ENCODE results near the gene CSNK1A1. TPM values are rescaled to one million over a fixed set of nuclear protein-coding genes. Genes with fewer than 3 reads are reported as not detected.
A peak's percentile ranks its signal among the peaks of the same experiment; 100 is the strongest.

The CSNK1A1 gene
- total and polyA plus RNA-seq, 2 donors from 2014 or later = 63.9 to 221 TPM

DNA sequence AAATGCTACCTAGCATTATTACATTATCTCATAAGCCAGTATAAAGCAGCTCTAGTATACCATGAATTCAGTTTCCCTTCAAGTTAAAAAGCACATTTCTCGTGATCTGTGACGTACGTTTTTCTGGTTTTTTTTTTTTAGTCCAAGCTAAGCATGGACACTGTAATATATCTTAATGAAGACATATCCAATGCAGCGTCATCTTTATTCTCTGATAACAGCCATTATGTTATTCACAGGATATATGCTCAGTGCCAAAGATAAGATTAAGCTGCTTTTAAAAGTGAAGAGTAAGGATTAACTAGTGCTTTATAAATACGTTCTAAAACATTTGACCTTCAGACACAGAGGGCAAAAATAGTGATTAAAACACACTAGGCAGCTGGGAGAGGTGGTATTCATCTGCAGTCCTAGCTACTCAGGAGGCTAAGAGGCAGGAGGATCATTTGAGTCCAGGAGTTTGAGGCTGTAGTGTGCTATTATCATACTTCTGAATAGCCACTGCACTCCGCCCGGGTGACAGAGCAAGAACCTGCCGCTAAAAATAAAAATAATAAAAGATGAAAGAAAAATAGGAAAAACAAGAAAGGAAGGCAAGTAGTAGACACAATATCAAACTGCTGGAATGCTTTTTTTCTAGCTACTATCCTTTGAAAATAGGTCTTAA lies 7.7 kb downstream of the CSNK1A1 start:
- Histone ChIP-seq H3K27ac (ENCODE audit: low read depth in 2 of 2, low read length in 2 of 2) (no peak overlapping the region), H3K9me3 (ENCODE audit: control insufficient read depth in 2 of 3, insufficient read depth in 1 of 3, low read length in 3 of 3) (no peaks in the 10 kb centered on the region), H3K36me3 (ENCODE audit: control insufficient read depth in 2 of 3, insufficient read depth in 3 of 3, low read length in 3 of 3) (peaks cover 5 to 19% (median 12%) of the 10 kb centered on the region in 3 donors), H3K4me3 (ENCODE audit: low read length in 3 of 3) (no peak overlapping the region), H3K4me1 (ENCODE audit: control insufficient read depth in 2 of 3, insufficient read depth in 2 of 3, low read depth in 1 of 3, low read length in 3 of 3) (peaks cover 0 to 24% (median 18%) of the 10 kb centered on the region in 3 donors), H3K9ac (ENCODE audit: low read length in 3 of 3) (no peak overlapping the region), H3K27me3 (ENCODE audit: control insufficient read depth, insufficient read depth, low read length) (no peaks in the 10 kb centered on the region)
- TF ChIP-seq, protein P1, sequence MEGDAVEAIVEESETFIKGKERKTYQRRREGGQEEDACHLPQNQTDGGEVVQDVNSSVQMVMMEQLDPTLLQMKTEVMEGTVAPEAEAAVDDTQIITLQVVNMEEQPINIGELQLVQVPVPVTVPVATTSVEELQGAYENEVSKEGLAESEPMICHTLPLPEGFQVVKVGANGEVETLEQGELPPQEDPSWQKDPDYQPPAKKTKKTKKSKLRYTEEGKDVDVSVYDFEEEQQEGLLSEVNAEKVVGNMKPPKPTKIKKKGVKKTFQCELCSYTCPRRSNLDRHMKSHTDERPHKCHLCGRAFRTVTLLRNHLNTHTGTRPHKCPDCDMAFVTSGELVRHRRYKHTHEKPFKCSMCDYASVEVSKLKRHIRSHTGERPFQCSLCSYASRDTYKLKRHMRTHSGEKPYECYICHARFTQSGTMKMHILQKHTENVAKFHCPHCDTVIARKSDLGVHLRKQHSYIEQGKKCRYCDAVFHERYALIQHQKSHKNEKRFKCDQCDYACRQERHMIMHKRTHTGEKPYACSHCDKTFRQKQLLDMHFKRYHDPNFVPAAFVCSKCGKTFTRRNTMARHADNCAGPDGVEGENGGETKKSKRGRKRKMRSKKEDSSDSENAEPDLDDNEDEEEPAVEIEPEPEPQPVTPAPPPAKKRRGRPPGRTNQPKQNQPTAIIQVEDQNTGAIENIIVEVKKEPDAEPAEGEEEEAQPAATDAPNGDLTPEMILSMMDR (IDR thresholded peaks at IDR 0.05; ENCODE audit: borderline replicate concordance, extremely low read depth, insufficient read depth) = no peak
- DNase-seq (no peak), FAIRE-seq (no peak)
- intact Hi-C loops (cut with DNase I) = no loop called here

GRCh38 chr5:149541893-149542292 lies 9.3 kb downstream of the CSNK1A1 start:
- Histone ChIP-seq H3K27ac (ENCODE audit: low read depth in 2 of 2, low read length in 2 of 2) (no peak overlapping the region), H3K4me1 (ENCODE audit: control insufficient read depth in 2 of 3, insufficient read depth in 2 of 3, low read depth in 1 of 3, low read length in 3 of 3) (peaks cover 0 to 18% (median 12%) of the 10 kb centered on the region in 3 donors), H3K27me3 (ENCODE audit: control insufficient read depth, insufficient read depth, low read length) (no peaks in the 10 kb centered on the region), H3K9me3 (ENCODE audit: control insufficient read depth in 2 of 3, insufficient read depth in 1 of 3, low read length in 3 of 3) (no peaks in the 10 kb centered on the region), H3K36me3 (ENCODE audit: control insufficient read depth in 2 of 3, insufficient read depth in 3 of 3, low read length in 3 of 3) (peaks cover 7 to 22% (median 11%) of the 10 kb centered on the region in 3 donors), H3K9ac (ENCODE audit: low read length in 3 of 3) (no peak overlapping the region), H3K4me3 (ENCODE audit: low read length in 3 of 3) (no peak overlapping the region)
- DNase-seq = no peak
- TF ChIP-seq, protein P1 (IDR thresholded peaks at IDR 0.05; ENCODE audit: borderline replicate concordance, extremely low read depth, insufficient read depth) = no peak
- FAIRE-seq = no peak
- intact Hi-C loops (cut with DNase I) = no loop called here

- H3K9ac ChIP-seq (ENCODE audit: low read length in 3 of 3) = no peak overlapping the region
- no peak overlapping the region for H3K27ac ChIP-seq (ENCODE audit: low read depth in 2 of 2, low read length in 2 of 2)
- DNase-seq = no peak
- peaks cover 5 to 21% (median 7%) of the 10 kb centered on the region in 3 donors for H3K36me3 ChIP-seq (ENCODE audit: control insufficient read depth in 2 of 3, insufficient read depth in 3 of 3, low read length in 3 of 3)
- H3K4me1 ChIP-seq (ENCODE audit: control insufficient read depth in 2 of 3, insufficient read depth in 2 of 3, low read depth in 1 of 3, low read length in 3 of 3) = peaks cover 0 to 13% (median 10%) of the 10 kb centered on the region in 3 donors
- peak overlapping the region in 1 of 3 donors; percentile 38 for H3K4me3 ChIP-seq (ENCODE audit: low read length in 3 of 3)
- H3K27me3 ChIP-seq (ENCODE audit: control insufficient read depth, insufficient read depth, low read length) = no peaks in the 10 kb centered on the region
- no peaks in the 10 kb centered on the region for H3K9me3 ChIP-seq (ENCODE audit: control insufficient read depth in 2 of 3, insufficient read depth in 1 of 3, low read length in 3 of 3)
- FAIRE-seq = no peak
- TF ChIP-seq, protein P1 (IDR thresholded peaks at IDR 0.05; ENCODE audit: borderline replicate concordance, extremely low read depth, insufficient read depth) = no peak
- intact Hi-C loops (cut with DNase I) = no loop called here
Observed at GRCh38 chr5:149540089-149540488, 11.2 kb downstream of the CSNK1A1 start.

Measured in kidney (tissue), 14 donors.